Stimulated activated CD4-positive, alpha-beta T cell treated with anti-CD3 and anti-CD28 coated beads, Interleukin-12 subunit alpha, Interleukin-12 subunit beta, amount 100 ng/mL, for 48 hours (primary cell): Measurements from ENCODE around the gene CCM2.

ENCODE experiments used
- DNase-seq, 3 donors: peaks; one replicate each; pipeline ENCODE4 v3.0.0-alpha.2; 2020; ENCODE audit warnings: low read depth in 2 of 3, low spot score in 1 of 3

CCM2 gene

DNA sequence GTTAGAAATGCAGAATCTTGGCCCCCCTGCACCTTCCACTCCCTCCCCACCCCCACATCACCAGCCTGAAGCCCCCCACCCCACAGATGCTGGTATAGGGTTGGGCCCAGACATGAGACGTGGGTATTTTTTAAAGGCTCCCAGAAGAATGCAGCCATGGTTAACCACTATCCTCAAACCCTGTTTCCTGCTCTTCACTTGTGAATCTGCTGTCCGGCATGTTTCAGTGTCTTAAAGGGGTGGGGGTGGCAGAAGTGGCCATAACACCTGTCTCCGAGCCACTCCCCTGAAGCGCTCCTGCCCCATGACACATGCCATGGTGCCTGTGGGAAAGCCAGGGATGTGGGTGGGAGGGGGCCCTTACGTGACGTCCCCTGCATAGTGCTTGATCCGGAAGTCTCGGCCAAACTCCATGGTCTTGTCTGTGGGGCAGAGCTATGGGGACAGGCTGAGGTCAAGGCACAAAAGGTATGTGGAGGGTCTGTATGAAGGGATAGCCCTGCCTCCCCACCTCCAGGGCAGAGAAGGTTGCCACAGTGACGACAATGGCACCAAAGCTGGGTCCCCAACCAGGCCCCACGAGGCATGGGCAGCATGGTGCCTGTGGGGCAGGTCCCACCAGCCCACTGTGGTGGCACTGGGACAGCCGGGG lies 30.8 kb upstream of the CCM2 start:
- no peak for DNase-seq

DNA sequence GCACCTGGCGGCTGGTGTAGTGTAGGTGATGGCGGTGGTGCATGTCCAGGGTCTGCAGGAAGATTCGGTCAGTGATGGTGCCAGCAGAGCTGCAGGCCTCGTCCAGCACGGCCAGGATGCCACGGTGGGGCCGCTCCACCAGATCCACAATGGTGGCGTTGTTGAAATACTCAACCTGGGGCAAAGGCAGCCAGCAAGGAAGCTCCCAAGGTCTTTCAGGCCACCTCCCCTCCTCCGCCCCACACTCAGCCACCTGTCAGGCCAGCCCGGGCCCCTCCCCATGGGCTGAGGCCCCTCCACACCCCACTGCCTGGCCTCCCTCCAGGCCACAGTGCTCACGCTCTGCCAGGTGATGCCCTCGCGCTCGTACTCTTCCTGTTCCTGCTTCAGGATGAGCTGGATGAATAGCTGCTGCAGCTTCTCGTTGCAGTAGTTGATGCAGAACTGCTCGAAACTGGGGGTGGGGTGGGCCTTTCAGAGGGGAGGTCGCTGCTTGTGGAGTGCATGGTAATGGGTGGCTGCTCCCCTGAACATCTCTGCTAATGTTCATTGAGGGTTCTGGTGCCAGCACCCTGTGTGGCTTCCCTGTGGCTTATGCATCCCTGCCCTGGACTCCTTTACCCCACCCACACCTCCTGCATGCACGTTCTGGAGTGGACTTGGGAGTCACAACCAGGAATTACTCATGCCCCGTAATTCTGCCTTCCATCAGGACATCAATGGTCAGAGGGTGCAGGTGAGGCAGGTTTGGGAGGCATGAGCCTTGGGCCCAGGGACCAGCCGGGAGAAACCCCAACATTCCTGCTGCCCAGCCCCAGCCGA lies 30.1 kb upstream of the CCM2 start:
- no peak for DNase-seq

DNA sequence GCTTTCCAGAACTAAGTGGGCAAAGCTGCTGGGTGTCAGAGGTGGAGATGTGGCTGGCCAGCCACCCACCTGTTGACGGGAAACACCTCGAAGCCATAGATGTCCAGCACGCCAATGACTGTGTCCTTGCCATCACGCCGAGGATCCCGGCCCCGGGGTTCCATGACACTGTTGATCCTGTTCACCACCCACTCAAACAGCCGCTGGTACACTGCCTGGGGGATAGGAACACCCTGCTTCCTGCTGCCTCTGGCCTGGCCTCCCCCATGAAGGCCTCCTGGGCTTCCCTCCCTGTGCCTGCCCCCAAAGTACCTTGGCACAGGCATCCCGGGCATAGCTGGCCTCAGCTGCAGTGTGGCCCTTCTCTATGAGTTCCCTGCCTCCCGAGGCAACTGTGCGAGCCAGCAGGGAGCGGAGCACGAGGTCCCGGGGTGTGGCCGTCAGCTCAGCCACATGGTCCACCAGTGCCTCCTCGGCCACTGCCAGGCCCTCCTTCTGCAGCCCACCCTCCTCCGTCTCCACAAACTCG lies 29.4 kb upstream of the CCM2 start:
- no peak for DNase-seq

DNA sequence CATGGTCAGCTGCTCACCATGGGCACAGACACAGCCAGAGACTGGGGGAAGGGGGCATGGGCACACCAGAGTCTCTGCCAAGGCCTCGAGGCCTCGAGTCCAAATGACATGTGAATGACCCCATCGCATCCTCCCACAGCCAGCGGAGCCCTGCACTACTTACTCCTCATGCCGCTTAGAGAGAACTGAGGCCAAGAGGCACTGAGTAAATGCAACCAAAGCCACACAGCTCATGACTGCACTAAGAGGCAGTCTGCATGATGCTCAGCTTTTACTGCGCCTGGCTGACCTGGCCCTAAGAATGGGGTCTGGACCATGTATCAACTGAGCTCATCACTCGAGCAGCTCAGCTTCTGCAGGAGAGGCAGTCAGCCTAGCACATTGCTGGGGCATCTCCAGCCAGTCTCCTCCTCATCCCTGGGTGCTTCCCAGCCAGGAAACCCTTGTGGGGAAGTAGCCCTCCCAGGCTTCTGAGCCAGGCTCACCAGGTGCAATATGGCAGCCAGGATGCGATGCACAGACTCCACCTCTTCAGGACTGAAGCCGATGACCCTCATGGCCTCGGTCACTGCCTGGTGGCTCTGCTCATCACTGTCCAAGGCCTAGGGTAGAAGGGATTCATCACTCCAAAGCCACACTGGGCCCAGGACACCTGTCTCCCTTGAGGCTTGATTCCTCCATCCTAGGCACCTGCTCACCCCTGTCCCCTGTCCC lies 28.7 kb upstream of the CCM2 start:
- no peak for DNase-seq

DNA sequence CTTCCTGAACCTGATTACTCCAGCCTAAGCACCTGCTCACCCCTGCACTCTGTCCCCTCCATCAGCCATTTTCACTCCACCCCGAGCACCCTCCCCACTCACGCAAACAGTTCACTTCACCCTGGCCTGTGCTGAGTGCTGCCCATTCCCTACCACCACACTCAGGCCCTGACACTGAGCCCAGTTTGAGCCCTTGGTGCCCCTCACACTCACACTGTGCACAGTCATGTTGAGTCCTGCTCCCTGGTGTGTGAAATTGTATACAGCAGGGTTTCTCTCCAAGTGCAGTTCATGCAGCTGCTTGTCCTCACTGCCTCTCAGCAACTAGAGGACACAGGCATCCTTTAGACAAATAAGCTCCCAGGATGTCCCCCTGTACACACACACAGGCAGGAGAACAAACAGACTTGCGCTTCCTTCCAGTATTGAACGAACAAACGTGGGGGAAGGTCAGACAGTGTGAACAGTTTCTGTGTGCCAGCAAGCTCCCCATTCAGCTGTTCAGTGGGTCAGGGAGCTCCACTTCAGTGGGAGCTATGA lies 28.0 kb upstream of the CCM2 start:
- DNase-seq: no peak

DNA sequence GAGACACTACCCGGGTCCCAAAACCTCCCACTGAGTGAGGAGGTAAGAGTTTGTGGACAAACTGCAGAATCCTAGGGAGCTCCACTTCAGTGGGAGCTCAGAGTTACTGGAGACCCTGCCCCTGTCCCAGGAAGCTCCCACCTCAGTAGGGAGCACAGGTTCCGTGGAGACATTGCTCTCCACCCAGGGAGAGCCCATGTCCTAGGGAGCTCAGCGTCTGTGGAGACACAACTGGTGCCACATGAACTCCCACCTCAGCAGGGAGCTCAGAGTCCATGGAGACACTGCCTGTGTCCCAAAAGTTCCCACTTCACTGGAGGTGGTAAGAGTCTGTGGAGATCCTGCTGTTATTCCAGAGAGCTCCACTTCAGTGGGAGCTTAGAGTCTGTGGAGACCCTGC lies 27.4 kb upstream of the CCM2 start:
- DNase-seq: no peak

DNA sequence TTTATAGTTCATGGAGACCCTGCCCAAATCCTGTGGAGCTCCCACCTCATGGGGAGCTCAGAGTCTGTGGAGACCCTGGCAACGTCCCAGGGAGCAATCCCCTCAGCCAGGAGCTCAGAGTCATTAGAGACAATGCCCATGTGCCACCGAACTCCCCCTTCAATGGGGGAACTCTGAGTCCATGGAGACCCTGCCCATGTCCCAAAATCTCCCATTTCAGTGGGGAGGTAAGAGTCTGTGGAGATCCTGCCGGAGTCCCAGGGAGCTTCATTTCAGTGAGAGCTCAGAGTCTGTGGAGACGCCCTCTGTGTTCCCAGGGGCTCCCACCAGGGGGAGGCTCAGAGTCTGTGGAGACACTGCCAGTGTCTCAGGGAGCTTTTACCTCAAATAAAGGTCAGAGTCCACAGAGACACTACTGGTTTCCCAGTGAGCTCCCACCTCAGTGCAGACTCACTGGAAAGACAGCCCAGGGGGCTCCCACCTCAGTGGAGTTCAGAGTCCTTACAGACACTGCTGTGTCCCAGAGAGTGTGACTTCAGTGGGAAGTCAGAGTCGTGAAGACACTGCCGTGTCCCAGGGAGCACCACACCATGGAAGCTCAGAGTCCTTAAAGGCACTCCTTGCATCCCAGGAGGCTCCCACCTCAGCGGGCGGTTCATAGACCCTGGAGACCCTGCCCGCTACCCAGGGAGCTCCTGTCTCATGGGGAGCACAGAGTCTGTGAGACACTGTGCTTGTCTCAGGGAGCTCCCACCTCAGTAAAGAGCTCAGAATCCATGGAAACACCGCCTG lies 26.2 kb upstream of the CCM2 start:
- no peak for DNase-seq

DNA sequence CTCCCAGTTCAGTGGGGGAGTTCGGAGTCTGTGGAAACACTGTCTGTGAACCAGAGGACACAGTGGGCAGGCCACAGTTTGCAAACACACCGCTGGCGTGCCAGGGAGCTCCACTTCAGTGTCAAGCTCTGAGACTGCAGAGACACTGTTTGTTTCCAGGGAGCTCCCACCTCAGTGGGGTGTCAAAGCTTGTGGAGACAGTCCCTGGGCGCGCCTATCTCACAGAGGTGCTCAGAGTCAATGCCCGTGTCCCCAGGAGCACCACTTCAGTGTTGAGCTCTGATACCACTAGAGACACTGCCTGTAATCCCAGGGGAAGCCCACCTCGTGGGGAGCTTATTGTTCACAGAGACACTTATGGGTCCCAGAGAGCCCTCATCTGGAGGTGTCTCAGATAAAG lies 25.5 kb upstream of the CCM2 start:
- DNase-seq: no peak

DNA sequence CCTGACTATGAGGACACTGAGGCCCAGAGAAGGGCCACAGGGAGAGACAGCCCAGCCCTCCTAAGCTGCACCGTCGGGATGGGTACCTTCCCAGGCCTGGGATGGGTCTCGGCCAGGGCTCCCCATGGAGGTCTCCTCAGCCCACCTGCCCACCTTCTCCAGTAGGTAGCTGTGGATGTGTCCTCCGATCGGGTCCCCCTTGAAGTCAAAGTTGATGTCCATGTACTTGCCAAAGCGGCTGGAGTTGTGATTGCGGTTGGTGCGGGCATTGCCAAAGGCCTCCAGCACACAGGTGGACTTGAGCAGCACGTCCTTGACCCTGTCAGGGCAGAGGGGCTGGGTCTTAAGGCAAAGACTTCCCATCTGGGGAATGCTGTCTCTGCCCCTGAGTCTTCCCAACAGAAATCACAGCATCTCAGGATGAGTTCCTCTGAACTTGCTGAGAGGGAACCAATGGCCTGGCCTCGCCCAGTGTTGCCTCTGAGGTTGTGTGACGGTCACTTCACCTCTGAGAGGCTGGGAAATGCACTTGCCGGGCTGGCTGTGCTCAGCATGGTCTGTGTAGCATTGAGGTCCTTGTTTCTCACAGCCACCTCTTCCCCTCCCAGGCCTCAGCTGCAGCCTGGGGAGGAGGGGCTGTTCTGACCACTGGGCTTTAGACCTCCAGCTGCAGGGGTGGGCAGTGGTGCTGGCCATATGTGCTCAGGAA lies 24.5 kb upstream of the CCM2 start:
- no peak for DNase-seq

DNA sequence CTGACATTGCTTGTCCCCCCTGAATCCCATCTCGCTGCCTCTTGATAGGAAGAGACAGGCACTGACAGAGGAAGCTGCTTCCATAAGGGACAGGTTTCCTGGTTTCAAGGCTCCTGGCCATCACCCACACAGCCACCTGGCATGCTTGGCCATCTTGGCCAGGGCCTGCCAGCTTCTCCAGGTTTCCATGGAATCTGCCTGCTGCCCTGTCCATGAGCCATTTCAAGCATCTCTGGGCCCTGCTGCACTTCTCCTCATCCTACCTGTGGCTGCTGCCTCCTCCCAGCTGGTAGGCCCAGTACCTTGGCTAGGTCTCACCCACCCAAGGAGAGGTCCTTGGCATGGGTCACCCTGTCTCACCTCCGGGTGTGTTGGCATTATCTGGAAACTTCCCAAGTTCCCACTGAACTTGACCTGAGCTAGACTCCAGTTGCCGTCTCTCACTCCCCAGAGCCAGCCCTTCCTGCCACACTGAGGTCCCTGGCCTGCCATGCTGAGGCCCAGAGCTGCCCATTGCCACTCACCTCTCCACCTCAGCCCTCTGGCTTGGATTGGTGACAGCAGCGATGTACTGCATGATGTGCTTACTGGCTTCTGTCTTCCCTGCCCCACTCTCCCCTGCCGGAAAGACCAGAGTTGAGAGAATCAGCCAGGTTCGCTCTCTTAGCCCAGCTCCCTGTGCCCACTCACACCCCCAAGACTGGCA lies 23.8 kb upstream of the CCM2 start:
- DNase-seq: no peak

DNA sequence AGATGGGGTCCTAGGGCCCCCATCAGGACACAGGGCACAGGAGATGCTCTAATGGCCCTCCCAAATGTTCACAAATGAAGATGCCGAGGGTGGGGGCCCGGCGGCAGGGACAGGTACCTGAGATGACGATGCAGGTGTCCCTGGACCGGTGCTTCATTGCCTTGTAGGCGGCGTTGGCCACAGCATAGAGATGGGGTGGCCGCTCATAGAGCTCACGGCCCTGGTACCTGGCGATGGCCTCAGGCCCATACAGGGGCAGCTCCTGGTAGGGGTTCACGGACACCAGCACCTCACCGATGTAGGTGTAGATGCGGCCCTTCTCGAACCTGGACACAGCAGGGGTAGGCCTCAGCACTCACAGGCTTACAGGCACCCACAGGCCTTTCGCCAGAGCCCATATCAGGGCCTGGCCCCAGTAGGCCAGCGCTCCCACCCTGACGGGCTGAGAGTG lies 23.2 kb upstream of the CCM2 start:
- DNase-seq: no peak

DNA sequence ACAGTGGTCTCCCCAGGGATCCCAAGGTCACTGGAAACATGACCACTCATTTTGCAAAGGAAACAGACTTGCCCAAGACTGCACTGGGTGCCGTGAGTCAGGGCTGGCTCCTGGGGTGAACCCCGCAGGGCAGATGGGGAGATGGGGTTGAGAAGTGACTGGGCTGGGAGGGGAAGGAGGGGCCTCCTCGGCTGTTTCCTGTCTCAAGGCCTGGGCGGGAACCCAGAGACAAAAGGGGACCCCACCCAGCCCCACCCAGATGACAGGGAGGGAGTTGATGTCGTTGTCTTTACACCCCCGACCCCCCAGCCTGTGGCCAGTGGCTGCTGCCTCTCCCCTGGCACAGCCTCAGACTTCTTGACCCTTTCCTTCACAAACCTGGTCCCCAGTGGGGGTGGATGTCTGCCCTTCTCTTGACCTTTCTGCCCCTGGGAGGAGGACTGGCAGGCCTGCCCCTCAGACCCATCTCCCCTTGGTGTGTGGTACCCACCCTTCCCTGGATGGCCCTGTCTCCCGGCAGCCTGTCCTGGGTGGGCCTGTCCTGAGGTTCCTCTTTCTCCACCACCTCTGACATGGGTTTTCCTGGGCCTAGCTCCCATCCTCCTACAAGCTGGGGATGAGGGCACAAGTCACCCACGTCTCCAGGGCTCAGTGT lies 22.6 kb upstream of the CCM2 start:
- peak; percentile 72 to 76 (median 72) for DNase-seq

DNA sequence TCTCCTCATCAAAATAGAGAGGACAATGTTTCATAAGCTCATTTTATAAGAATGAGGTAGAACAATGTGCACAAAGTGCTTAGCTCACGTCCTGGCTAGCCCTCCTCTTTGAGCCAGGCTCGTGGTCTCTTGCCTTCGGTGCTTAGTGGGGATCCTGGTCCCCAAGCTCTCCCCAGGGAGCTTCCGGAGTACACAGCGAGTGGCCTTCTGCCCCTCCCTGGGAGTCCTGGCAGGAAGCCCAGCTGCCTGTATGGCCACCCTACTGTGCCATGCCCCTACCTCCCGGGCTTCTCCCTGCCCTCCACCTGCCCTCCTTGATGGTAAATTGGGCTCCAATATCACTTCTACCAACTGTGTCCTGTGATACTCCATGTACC lies 22.1 kb upstream of the CCM2 start:
- DNase-seq: no peak

DNA sequence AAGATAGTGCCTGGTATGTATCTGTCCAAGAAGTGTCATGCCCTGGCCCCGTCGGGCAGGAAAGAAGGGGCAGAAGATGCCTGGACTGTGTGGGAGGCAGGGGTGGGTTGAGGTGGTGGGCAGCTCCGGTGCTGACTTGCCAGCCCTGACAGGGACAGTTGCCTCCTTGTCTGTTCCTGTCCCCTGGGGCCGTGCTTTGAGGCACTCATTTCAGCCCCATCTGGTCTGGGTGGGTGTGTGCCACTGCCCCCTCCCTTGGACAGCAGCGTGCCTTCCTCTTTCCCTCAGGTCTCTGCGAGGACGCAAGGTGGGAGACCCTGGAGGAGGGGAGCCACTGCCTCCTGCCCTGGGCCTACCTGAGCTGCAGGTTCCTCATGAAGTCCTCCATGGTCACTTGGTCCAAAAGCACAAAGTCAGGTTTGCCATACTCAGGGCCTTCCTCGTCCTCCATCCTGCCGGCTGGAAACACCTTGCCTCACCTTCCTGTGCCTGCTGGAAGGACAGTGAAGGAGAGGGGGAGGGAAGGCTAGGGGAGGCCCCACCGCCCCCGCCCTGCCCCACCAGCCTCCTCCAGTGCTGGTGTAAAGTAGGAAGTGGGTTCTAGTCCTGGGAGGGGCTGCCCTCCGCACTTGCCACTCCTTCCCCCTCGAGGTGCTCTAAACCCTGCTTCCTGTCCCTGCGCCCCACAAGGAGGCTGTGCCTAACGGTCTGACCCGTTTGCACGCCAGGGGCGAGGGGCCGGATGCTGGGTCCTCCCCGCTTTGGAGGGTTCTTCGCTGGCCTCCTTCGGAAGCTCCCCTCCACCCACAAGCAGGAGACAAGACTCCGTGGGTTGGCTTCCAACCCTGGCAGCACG lies 21.3 kb upstream of the CCM2 start, which contains the start of gene MYO1G:
Gene MYO1G (minus strand): TSS at position 505 of the 856 bp plus-strand sequence. CDS start 54 bp downstream, at position 451.
- peak; percentile 75 to 88 (median 80) for DNase-seq

DNA sequence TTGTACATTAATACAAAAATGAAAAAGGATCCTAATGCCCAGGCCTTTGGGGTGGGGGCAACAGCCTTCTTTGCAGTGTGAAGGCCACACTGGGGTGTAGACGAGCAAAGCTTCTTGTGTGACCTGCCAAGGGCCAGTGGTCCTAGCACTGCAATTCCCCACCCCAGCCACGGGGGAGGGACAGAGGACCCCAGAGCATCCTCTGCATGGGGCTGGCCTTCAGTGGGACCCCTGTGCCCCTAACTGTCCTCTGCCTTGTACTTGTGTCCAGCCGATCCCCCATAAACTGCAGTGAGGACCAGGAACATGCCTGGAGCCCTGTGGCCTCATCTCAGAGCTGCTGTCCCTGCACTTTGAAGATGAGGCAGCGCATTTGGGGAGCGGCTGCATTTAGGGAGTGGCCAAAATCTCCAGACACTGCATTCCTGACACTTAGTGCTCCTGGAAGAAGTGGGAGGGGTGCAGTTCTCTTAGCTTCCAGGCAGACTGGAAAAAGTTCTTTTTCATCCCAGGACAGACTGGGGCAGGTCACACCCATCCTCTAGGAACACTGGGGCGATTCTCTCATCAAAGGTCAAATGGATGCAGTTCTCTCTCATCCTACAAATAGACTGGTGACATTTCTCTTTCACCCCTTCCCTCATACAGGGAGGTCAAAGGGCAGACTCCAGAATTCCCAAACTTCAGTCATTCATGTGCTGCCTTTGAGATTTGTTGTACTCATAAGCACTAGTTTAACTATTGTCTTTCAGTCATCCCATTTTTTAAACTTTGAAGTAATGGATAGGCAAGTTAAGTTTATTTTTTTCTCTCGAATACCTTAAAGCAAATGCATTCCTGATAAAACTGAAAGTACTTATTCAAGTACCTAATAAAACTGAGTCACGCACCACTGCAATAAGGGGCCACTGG lies 20.3 kb upstream of the CCM2 start:
- no peak for DNase-seq

DNA sequence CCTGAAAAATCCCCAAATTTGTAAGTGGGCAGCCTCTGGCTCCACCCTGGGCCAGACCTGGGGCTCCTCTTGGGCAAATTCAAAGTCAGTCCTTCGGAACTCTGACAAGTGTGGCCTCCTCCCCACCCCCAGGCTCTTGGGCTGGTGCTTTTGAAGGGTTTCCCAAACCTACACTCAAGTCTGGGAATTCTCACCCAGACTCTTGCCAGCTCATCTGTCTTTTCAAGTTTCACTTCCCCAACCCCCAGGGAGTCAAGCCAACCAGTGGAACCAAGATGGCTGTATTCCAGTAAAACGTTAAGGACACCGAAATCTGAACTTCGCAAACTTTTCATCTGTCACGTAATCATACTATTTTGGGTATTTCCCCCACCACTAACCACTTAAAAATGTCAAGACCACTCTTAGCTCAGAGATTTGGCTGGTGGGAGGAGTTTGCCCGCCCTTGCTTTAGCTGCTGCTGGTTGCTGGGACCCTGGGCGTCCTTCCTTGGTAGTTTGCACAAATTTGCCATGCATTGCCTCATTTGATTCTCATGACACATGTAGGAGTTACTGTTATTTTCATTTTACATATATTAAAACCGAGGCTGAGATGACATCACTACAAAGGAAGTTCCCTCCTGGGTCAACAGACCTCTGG lies 19.5 kb upstream of the CCM2 start:
- DNase-seq: peak; percentile 74 to 87 (median 83)
